Tongue (tissue), 2 donors: ENCODE results near the gene MAST4. TPM values are rescaled to one million over a fixed set of nuclear protein-coding genes. Genes with fewer than 3 reads are reported as not detected.

Experiments
- DNase-seq: peaks from one replicate; pipeline ENCODE4 v3.0.0-alpha.2; 2015
- total RNA-seq: library from RNA; depleted of rRNA; stranded (reverse); fragments of >200 nt; gene quantifications from one replicate; pipeline ENCODE4 v1.2.3, GENCODE V29; 2014

MAST4 gene
- total RNA-seq, 1 donor from 2014 or later = 44.4 TPM

GRCh38 chr5:66909364-66909763, 313.2 kb downstream of the MAST4 start:
- no peak for DNase-seq

GRCh38 chr5:66912787-66913186, 316.6 kb downstream of the MAST4 start:
- no peak for DNase-seq

GRCh38 chr5:66915531-66915930, 319.3 kb downstream of the MAST4 start:
- no peak for DNase-seq

- no peak for DNase-seq
These were observed 326.7 kb downstream of the MAST4 start for GRCh38 chr5:66922881-66923280.

GRCh38 chr5:66923457-66923856, 327.3 kb downstream of the MAST4 start:
- no peak for DNase-seq

GRCh38 chr5:66923922-66924321, 327.7 kb downstream of the MAST4 start:
- no peak for DNase-seq

GRCh38 chr5:66927140-66927539, 330.9 kb downstream of the MAST4 start:
- DNase-seq = no peak

GRCh38 chr5:66929281-66929680, 333.1 kb downstream of the MAST4 start:
- DNase-seq = no peak

GRCh38 chr5:66929995-66930394, 333.8 kb downstream of the MAST4 start:
- DNase-seq = no peak

- DNase-seq = no peak
These were observed 335.5 kb downstream of the MAST4 start for GRCh38 chr5:66931651-66932050.

GRCh38 chr5:66932457-66932856, 336.3 kb downstream of the MAST4 start:
- DNase-seq = no peak

GRCh38 chr5:66933066-66933465, 336.9 kb downstream of the MAST4 start:
- no peak for DNase-seq

GRCh38 chr5:66939094-66939493, 342.9 kb downstream of the MAST4 start:
- DNase-seq = no peak

- no peak for DNase-seq
These were observed 349.5 kb downstream of the MAST4 start for GRCh38 chr5:66945389-66946349.

- no peak for DNase-seq
These were observed 351.3 kb downstream of the MAST4 start for GRCh38 chr5:66947458-66947857.

- DNase-seq = no peak
These were observed 352.9 kb downstream of the MAST4 start for GRCh38 chr5:66949066-66949465.

GRCh38 chr5:66952153-66952552, 356.0 kb downstream of the MAST4 start:
- DNase-seq = no peak

- DNase-seq = no peak
These were observed 360.2 kb downstream of the MAST4 start for GRCh38 chr5:66956439-66956838.

- DNase-seq = peak; percentile 61
These were observed 362.2 kb downstream of the MAST4 start for GRCh38 chr5:66958201-66958979.

- peak; percentile 62 for DNase-seq
These were observed 362.9 kb downstream of the MAST4 start for GRCh38 chr5:66958980-66959641.

- peak; percentile 26 for DNase-seq
These were observed 363.5 kb downstream of the MAST4 start for GRCh38 chr5:66959653-66960052.

- DNase-seq = no peak
These were observed 364.4 kb downstream of the MAST4 start for GRCh38 chr5:66960369-66961137.
